ENCODE data around the gene OSBPL7. TPM values are rescaled to one million over a fixed set of nuclear protein-coding genes. Genes with fewer than 3 reads are reported as not detected.

Gene OSBPL7, protein sequence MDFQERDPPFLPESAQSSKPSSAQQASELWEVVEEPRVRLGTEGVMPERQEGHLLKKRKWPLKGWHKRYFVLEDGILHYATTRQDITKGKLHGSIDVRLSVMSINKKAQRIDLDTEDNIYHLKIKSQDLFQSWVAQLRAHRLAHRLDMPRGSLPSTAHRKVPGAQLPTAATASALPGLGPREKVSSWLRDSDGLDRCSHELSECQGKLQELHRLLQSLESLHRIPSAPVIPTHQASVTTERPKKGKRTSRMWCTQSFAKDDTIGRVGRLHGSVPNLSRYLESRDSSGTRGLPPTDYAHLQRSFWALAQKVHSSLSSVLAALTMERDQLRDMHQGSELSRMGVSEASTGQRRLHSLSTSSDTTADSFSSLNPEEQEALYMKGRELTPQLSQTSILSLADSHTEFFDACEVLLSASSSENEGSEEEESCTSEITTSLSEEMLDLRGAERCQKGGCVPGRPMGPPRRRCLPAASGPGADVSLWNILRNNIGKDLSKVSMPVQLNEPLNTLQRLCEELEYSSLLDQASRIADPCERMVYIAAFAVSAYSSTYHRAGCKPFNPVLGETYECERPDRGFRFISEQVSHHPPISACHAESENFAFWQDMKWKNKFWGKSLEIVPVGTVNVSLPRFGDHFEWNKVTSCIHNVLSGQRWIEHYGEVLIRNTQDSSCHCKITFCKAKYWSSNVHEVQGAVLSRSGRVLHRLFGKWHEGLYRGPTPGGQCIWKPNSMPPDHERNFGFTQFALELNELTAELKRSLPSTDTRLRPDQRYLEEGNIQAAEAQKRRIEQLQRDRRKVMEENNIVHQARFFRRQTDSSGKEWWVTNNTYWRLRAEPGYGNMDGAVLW
- 10 to 100 TPM; 12.1 to 12.5 TPM for total RNA-seq

DNA sequence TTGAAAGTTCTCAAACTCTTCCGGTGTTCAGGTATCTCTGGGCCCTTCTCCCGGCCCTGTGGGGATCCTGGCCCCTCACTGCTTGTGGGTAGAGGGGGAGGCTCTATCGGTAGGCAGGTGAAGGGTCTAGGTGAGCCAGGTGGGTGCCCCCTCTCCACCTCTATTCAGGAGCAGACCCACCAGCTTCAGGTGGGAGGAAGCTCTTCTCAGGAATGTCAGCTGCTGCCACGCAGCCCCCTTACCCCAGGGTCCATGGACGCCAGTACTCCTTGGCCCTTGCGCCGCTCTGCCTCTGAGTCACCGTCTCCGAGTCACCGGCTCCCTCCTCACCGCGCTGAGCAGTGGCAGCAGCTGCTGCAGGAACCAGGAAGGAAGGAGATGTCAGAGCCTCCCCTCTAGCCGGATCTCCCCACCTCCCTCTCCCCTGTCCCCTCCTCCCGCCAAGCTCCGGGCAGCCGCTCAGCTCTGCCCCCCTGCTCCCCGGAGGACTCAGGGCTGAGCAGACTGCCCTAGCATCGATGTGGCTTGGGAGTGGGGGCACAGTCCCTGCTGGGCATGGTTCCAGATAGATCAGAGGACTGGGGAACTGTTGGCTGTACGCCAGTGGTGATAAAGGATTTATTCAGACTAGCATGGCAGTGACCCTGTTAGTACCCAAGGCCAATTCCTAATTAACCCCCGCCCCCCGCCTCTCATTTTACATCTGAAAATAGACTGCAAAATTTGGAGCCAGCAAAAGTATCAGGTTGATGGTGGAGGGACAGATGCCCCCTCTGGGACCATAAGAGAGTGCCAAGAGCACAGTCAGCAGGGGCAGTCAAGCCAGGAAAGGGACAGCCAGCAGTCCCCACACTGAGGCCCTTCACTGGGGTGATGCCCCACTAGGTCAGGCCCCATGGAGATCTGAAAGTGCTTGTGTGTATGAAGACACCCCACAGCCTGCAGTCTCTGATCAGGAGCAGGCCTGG, at the start of gene OSBPL7:
OSBPL7 (minus strand) TSS at position 371 of the 968 bp plus-strand sequence. CDS start 1,516 bp downstream, outside the sequence.
- Mint-ChIP-seq H3K27me3 (no peaks in the 10 kb centered on the region), H3K36me3 (peaks cover 9% of the 10 kb centered on the region), H3K4me3 (peak within 1 kb of the TSS; percentile 96), H3K9me3 (no peaks in the 10 kb centered on the region), H3K4me1 (peaks cover 18% of the 10 kb centered on the region), H3K27ac (peak within 1 kb of the TSS; percentile 79)
- peak; percentile 82 for DNase-seq

DNA sequence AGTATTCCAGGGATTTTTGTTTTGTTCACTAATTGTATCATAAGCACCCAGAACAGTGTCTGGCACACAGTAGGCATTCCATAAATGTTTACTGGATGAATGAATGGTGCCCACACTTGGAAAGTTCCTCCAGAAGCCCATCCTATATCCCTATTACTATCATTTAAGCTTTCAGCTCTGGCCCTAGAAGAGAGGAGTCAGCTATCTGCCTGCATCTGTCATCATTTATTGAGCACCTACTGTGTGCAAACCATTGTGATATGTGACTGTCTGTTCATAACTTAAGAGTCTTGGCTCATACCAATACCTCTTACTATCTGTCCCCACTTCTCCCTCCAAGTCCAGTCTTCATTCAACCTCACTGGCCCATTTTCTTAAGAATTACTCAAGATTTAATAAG, 49.5 kb upstream of the OSBPL7 start:
- H3K4me3 Mint-ChIP-seq = no peak overlapping the region
- no peaks in the 10 kb centered on the region for H3K36me3 Mint-ChIP-seq
- H3K9me3 Mint-ChIP-seq = no peaks in the 10 kb centered on the region
- no peak for DNase-seq
- no peak overlapping the region for H3K27ac Mint-ChIP-seq
- H3K27me3 Mint-ChIP-seq = peaks cover 59% of the 10 kb centered on the region
- H3K4me1 Mint-ChIP-seq = no peaks in the 10 kb centered on the region

DNA sequence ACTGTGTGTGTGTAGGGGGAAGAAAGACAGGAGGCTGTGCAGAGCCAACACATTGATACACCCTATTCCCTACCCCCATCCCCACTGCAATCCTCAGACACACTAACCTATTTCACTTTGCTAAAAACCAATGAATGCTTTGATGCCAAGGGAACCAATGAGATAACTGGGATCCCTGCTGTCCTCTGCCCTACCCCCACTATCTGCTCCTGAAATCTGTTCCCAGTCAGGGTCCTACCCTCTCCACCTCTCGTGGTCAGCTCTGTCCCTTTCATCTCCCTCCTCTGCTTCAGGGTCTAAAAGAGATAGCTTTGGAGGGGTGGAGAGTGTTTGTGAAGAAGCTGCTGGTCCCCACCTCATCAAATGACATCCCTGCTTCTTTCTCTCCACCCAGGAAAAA, 48.5 kb upstream of the OSBPL7 start:
- Mint-ChIP-seq H3K27ac (no peak overlapping the region), H3K4me3 (no peak overlapping the region), H3K36me3 (no peaks in the 10 kb centered on the region), H3K9me3 (no peaks in the 10 kb centered on the region), H3K27me3 (peaks cover 54% of the 10 kb centered on the region), H3K4me1 (peaks cover 2% of the 10 kb centered on the region)
- DNase-seq = no peak

DNA sequence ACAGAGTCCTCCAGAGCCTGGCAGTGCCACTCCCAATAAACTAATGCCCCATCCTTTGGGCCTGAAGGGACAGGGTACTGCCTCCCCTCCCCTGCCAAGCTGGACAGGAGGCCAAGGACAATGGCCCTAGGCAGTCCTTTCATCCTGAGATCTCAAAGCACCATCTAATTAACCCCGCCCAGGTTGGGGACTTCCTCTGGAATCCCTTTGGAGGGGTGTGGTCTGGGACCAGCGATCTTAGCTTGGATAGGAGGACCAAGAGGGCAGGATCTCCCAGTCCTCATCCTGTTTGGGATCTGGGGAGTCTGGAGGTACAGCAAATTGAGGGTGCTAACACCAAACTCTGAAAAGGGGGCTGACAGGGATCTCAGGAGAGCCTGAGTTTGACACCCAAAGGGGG, 47.5 kb upstream of the OSBPL7 start:
- H3K9me3 Mint-ChIP-seq = no peaks in the 10 kb centered on the region
- H3K27me3 Mint-ChIP-seq = peaks cover 44% of the 10 kb centered on the region
- DNase-seq = no peak
- no peaks in the 10 kb centered on the region for H3K36me3 Mint-ChIP-seq
- peaks cover 5% of the 10 kb centered on the region for H3K4me1 Mint-ChIP-seq
- H3K27ac Mint-ChIP-seq = no peak overlapping the region
- no peak overlapping the region for H3K4me3 Mint-ChIP-seq

DNA sequence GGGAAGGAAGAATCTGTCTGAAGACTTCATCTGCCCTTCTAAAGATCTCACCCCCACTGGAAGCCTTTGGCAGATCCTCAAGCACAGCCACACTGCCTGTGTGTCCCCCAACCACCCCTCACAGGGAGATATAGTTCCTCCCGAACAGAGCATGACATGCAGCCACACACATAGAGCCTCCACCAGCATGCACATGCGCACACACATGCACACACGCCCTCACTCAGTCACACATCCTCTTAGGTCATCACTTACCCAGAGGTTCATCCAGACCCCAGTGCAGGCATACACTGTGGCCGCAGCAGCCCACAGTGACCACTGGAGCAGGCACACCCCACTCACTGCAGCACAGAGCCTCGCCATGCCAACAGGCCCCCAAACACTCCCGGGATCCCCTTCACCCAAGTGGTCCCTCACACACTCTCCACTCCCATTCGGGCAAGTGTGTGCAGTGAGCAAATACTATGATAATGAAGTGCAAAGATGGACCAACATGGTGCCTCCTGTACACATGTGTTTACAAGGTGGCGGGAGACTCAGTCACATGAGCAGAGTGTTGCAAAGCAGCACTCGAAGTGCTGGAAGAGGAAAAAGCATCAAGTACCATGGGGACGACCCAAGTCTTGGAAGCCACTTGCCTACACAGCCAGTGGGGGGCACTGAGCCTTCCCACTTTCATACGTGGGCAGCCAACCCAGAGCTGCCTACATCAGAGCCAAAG, 46.4 kb upstream of the OSBPL7 start:
- DNase-seq = no peak
- Mint-ChIP-seq H3K9me3 (no peaks in the 10 kb centered on the region), H3K27me3 (peaks cover 33% of the 10 kb centered on the region), H3K4me3 (no peak overlapping the region), H3K27ac (no peak overlapping the region), H3K4me1 (peaks cover 7% of the 10 kb centered on the region), H3K36me3 (no peaks in the 10 kb centered on the region)

DNA sequence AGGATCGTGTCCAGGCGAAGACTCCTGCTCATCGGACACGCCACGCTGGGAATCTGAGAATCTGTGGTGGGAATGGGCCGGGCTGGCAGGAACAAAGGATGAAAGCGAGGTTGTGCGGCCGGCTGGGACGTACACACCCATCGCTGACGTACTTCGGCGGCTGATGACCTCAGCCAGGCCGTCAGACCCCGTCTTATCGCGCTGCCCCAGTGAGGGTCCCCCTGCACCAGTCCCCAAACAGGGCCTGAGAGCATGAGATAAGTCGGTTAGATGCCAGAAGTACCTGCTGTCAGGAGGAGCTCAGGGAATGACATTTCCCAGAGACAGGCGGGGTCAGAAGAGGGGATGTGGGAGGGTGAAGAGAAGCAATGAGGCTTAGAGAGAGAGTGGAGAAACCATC, 45.3 kb upstream of the OSBPL7 start:
- Mint-ChIP-seq H3K4me1 (peaks cover 9% of the 10 kb centered on the region), H3K4me3 (no peak overlapping the region), H3K27me3 (peaks cover 26% of the 10 kb centered on the region), H3K9me3 (no peaks in the 10 kb centered on the region), H3K27ac (no peak overlapping the region), H3K36me3 (no peaks in the 10 kb centered on the region)
- no peak for DNase-seq

DNA sequence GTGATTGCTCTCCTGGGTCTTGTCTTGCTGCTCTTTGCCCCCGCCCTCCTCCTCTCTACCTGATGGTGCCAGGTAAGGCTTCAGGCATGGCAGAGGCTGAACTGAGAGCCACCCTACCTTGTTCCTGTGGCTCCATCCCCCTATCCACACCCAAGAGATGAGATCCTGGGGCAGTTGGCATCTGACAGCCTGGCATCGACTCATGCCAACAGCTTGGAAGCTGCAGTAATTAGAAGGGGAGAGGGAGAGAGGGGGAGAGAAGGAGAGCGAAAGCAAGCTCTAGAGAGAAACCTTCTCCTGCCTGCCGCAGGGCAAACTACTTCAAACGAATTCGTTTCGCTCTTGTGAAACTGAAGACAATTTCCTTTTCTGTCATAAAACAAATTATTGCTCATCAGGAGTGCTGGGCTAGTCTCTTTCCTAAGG, 43.2 kb upstream of the OSBPL7 start:
- H3K4me3 Mint-ChIP-seq = no peak overlapping the region

DNA sequence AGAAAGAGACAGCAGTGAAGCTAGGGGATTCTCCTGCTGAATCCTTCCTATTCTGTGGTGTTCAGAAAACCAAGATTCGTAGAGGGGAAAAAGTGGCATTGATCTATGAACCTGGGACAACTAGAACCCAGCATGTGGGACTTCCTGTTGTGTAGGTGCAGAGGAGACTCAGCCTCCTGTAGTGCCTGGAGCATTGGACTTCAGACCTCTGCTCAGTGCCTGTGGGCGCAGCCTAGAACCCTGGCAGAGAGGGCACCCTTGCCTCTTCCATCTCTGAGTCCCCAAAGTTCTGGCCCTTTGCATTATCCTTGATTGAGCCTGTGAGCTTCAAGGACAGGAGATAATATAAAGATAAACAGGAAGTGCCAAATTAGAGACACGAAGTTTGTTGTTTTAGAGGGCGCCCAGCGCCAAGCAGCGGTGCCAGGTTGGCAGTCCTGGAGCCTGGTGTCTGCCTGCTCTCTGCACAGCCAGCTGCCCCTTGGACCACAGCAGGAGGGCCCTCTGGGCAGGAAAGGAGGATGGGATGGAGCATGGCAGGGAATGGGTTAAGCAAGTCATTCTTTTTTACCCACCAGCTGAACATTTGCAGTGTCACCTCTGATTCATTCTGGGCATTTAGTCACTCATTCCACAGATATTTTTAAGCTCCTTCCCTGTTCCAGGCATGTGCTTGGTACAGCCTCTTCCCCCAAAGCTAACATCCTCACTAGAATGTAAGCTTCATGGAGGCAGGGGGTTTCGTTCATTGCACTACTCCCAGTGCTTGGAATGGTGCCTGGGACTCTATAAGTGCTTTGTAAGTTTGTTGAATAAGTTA, 41.2 kb upstream of the OSBPL7 start:
- H3K27ac Mint-ChIP-seq = no peak overlapping the region
- H3K4me1 Mint-ChIP-seq = peaks cover 9% of the 10 kb centered on the region
- H3K9me3 Mint-ChIP-seq = no peaks in the 10 kb centered on the region
- no peaks in the 10 kb centered on the region for H3K36me3 Mint-ChIP-seq
- peaks cover 14% of the 10 kb centered on the region for H3K27me3 Mint-ChIP-seq
- no peak overlapping the region for H3K4me3 Mint-ChIP-seq
- no peak for DNase-seq

More for the DNA sequence above, 43.2 kb upstream of the OSBPL7 start:
- H3K4me1 Mint-ChIP-seq = peaks cover 9% of the 10 kb centered on the region
- no peaks in the 10 kb centered on the region for H3K9me3 Mint-ChIP-seq
- peaks cover 5% of the 10 kb centered on the region for H3K27me3 Mint-ChIP-seq
- no peaks in the 10 kb centered on the region for H3K36me3 Mint-ChIP-seq
- no peak overlapping the region for H3K27ac Mint-ChIP-seq
- no peak for DNase-seq

DNA sequence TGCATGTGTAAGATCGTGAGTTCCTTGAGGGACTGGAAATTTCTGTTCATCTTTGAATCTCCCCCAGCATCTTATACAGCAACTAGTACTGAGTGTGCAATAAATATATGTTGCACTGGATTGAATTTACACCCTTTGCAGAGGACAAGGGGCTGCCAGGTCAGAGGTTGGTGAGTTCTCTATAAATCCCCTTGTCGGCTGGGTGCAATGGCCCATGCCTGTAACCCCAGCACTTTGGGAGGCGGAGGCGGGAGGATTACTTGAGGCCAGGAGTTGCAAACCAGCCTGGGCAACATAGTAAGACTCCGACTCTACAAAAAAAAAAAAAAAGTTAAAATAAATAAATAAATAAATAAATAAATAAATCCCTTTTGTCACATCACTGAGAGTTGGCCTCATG, 38.8 kb upstream of the OSBPL7 start:
- H3K27ac Mint-ChIP-seq = no peak overlapping the region
- no peak overlapping the region for H3K4me3 Mint-ChIP-seq
- H3K9me3 Mint-ChIP-seq = no peaks in the 10 kb centered on the region
- DNase-seq = no peak
- peaks cover 9% of the 10 kb centered on the region for H3K4me1 Mint-ChIP-seq
- H3K36me3 Mint-ChIP-seq = no peaks in the 10 kb centered on the region
- H3K27me3 Mint-ChIP-seq = peaks cover 23% of the 10 kb centered on the region

DNA sequence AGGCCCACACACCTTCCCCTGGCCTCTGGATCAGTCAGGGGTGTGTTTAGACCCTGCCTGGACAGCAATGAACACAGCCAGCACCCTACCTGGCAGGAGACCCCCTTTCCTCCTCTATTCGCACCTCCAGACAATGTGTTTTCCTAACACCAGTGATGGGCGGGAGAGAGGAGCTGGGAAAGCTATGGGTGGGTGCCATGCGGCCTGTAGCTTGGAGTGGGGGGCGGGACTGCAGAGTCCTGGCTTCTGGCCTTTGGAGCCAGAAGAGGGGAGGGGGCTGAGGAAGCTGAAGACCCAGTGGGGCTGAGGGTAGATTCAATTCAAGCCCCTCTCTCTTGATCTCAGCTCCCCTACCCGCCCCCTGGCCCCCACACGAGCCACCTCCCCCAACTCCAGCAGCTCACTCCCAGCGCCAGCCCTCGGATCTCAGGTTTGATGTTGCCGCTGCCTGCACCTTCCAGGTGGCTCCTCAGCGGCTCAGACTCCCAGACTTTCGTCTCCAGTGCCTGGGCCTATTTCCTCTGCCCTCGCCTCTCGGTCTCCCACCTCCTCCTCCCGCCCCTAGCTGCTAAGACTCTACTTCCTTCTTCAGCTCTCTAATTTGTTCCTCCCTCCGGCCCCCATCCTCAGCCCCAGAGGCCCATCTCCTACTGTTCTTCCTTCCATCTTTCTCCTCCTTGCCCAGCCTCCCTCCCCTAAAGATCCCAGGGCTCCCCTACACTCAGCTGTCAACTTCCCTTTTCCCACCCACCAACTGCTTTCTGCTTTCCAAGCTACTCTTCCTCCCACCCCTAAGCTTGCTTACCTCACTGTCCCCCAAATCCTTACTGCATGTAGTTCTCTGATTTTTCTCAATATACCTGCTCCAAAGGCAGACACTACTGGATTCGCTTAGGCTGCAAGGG, 36.2 kb upstream of the OSBPL7 start:
- Mint-ChIP-seq H3K27ac (no peak overlapping the region), H3K4me1 (peaks cover 4% of the 10 kb centered on the region), H3K36me3 (no peaks in the 10 kb centered on the region), H3K9me3 (no peaks in the 10 kb centered on the region), H3K27me3 (peaks cover 48% of the 10 kb centered on the region), H3K4me3 (no peak overlapping the region)
- no peak for DNase-seq

DNA sequence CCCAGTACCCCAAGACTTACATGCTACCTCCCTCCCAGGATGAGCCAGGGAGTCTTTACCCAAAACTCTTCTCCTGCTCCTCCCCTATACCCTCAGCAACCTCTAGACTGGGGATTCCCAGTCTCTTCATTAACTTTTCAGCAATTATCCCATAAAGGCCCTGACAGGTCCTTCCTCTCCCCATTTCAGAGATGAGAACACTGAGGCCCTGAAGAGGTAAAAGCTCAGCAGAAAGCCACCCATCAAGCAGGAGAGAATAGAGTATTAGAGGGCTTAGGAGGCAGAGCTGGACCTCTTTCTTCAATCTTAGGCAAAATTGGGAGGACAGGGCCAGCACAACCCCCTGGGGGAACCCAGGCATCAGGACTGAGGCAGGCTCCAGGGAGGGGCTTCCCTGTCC, 35.2 kb upstream of the OSBPL7 start:
- peaks cover 12% of the 10 kb centered on the region for H3K4me1 Mint-ChIP-seq
- DNase-seq = no peak
- H3K9me3 Mint-ChIP-seq = no peaks in the 10 kb centered on the region
- H3K27ac Mint-ChIP-seq = no peak overlapping the region
- no peak overlapping the region for H3K4me3 Mint-ChIP-seq
- no peaks in the 10 kb centered on the region for H3K36me3 Mint-ChIP-seq
- H3K27me3 Mint-ChIP-seq = peaks cover 58% of the 10 kb centered on the region

DNA sequence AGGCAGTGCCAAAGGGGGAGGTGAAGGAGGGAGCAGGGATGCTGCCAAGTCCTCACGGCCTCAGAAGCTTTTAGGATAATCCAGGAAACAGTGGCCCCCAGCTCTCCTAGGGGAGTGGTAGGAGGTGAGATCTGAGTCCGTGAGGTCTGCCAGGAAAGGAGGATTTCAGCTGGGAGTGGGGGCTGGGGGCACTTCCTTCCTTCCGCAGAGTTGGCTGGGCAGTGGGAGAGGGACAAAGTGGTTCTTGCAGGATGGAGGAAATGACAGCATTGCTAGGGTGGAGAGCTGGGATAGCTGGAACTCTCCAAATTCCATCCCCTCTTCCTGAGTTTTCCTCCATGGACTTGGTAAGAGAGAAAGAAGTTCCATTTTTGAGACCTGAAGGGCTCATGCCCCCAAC, 34.1 kb upstream of the OSBPL7 start:
- Mint-ChIP-seq H3K27ac (no peak overlapping the region), H3K9me3 (no peaks in the 10 kb centered on the region), H3K27me3 (peaks cover 66% of the 10 kb centered on the region), H3K4me3 (no peak overlapping the region), H3K36me3 (no peaks in the 10 kb centered on the region), H3K4me1 (peaks cover 14% of the 10 kb centered on the region)
- DNase-seq = no peak

DNA sequence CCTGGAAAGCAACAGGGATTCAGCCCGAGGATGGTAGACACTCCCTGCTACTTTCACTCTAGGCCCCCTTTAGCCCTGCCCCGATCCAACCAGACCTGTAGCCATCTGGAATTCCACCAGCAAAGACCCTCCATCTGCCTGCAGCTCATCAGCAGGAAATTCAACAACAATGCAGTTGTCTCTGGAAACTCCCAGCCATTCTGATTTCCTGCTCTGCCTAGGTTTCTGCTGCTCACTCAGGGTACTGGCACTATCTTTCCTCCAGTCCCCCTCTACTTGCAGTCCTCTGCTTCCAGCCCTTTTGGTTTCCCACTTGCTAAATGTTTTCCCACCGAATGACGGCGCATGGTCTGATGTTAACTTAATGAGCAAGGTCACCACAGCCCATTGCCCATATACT, 32.0 kb upstream of the OSBPL7 start:
- no peaks in the 10 kb centered on the region for H3K36me3 Mint-ChIP-seq
- H3K9me3 Mint-ChIP-seq = no peaks in the 10 kb centered on the region
- H3K27me3 Mint-ChIP-seq = peaks cover 78% of the 10 kb centered on the region
- DNase-seq = no peak
- H3K4me1 Mint-ChIP-seq = peaks cover 20% of the 10 kb centered on the region
- H3K4me3 Mint-ChIP-seq = no peak overlapping the region
- no peak overlapping the region for H3K27ac Mint-ChIP-seq
